Activated CD8-positive, alpha-beta memory T cell treated with anti-CD3 and anti-CD28 coated beads for 36 hours (primary cell): ENCODE results near the gene CXXC1. TPM values are rescaled to one million over a fixed set of nuclear protein-coding genes. Genes with fewer than 3 reads are reported as not detected.
"Not testable (repeated sequence)": the region's sequence is repeated elsewhere in the genome, so short reads cannot be mapped to it uniquely, and the experiment has no call there.

ENCODE experiments used
- CTCF ChIA-PET: fragments of 350-600 bp; sonication (Branson Sonifier 250); formaldehyde crosslinking; loops from one replicate; lab custom pipeline; 2021; ENCODE audit warnings: antibody characterized with exemption; lab: Charles Lee
- POLR2A ChIA-PET: fragments of 350-600 bp; sonication (Branson Sonifier 250); formaldehyde crosslinking; loops from one replicate; lab custom pipeline; 2021; ENCODE audit warnings: antibody characterized with exemption; lab: Charles Lee
- total RNA-seq, 2 experiments: library from RNA; stranded (reverse); gene quantifications; one replicate each; pipeline ENCODE4 v1.2.3, GENCODE V29; 2021

CXXC1 gene
- total RNA-seq, result 100 to 1,000 TPM; 100 to 109 TPM

- ChIA-PET POLR2A (no interaction called here), CTCF (no interaction called here)
These were observed at the start of gene CXXC1 for GRCh38 chr18:50287441-50288347. CXXC1 (minus strand) TSS chr18:50287692; CDS start chr18:50287589, 103 bp downstream.

- ChIA-PET POLR2A (no interaction called here), CTCF (no interaction called here)
These were observed 47.2 kb upstream of the CXXC1 start for GRCh38 chr18:50334546-50335152.

GRCh38 chr18:50331691-50332090, 44.2 kb upstream of the CXXC1 start:
- ChIA-PET CTCF (no interaction called here), POLR2A (no interaction called here)

- POLR2A ChIA-PET, result no interaction called here
- CTCF ChIA-PET, result no interaction called here
These were observed 42.7 kb upstream of the CXXC1 start for GRCh38 chr18:50330176-50330575.

GRCh38 chr18:50327983-50328382, 40.5 kb upstream of the CXXC1 start:
- POLR2A ChIA-PET, result no interaction called here
- CTCF ChIA-PET, result interaction anchor here (0.6 kb wide), 1 partner anchor 314 kb away, joined by 3 read pairs; no protein-coding TSS in a partner anchor

GRCh38 chr18:50320719-50321118, 33.2 kb upstream of the CXXC1 start:
- CTCF ChIA-PET, result no interaction called here
- POLR2A ChIA-PET, result no interaction called here

GRCh38 chr18:50315100-50315871, 27.8 kb upstream of the CXXC1 start:
- CTCF ChIA-PET, result no interaction called here
- POLR2A ChIA-PET, result no interaction called here

- ChIA-PET CTCF (no interaction called here), POLR2A (no interaction called here)
These were observed 26.5 kb upstream of the CXXC1 start for GRCh38 chr18:50313873-50314460.

GRCh38 chr18:50313031-50313607, 25.6 kb upstream of the CXXC1 start:
- ChIA-PET POLR2A (no interaction called here), CTCF (no interaction called here)

- ChIA-PET POLR2A (no interaction called here), CTCF (no interaction called here)
These were observed 25.0 kb upstream of the CXXC1 start for GRCh38 chr18:50312296-50313030.

GRCh38 chr18:50311650-50312049, 24.2 kb upstream of the CXXC1 start:
- ChIA-PET CTCF (no interaction called here), POLR2A (no interaction called here)

- ChIA-PET CTCF (no interaction called here), POLR2A (no interaction called here)
These were observed 22.6 kb upstream of the CXXC1 start for GRCh38 chr18:50310080-50310479.

GRCh38 chr18:50308851-50309250, 21.4 kb upstream of the CXXC1 start:
- CTCF ChIA-PET, result interaction anchor here (1.0 kb wide), 1 partner anchor 48 kb away, joined by 3 read pairs; no protein-coding TSS in a partner anchor
- POLR2A ChIA-PET, result not testable (repeated sequence)

GRCh38 chr18:50307738-50308470, 20.4 kb upstream of the CXXC1 start:
- ChIA-PET POLR2A (no interaction called here), CTCF (interaction anchor here (0.6 to 1.1 kb wide), 5 partner anchors 8 to 49 kb away, joined by 3 read pairs; no protein-coding TSS in a partner anchor)

GRCh38 chr18:50307400-50307737, 19.9 kb upstream of the CXXC1 start:
- CTCF ChIA-PET, result interaction anchor here (0.6 to 1.1 kb wide), 4 partner anchors 9 to 39 kb away, joined by 3 read pairs; no protein-coding TSS in a partner anchor
- POLR2A ChIA-PET, result no interaction called here

- POLR2A ChIA-PET, result no interaction called here
- CTCF ChIA-PET, result interaction anchor here (0.6 to 1.0 kb wide), 2 partner anchors 9 to 13 kb away, joined by 3 read pairs; no protein-coding TSS in a partner anchor
These were observed 19.5 kb upstream of the CXXC1 start for GRCh38 chr18:50306944-50307343.

- POLR2A ChIA-PET, result no interaction called here
- CTCF ChIA-PET, result no interaction called here
These were observed 13.6 kb upstream of the CXXC1 start for GRCh38 chr18:50301074-50301473.
